BLaER1 (cell line): Measurements from ENCODE around the gene ICAM3.
A peak's percentile ranks its signal among the peaks of the same experiment; 100 is the strongest.

Experiments
- H3K27ac ChIP-seq: shearing (Covaris generic); formaldehyde crosslinking; 2 replicates; pipeline ENCODE4 v1.8.1; 2022
- H3K27me3 ChIP-seq: shearing (Covaris generic); formaldehyde crosslinking; 2 replicates; pipeline ENCODE4 v1.8.1; 2022
- H3K36me3 ChIP-seq: shearing (Covaris generic); formaldehyde crosslinking; 2 replicates; pipeline ENCODE4 v1.8.1; 2022
- H3K4me1 ChIP-seq: shearing (Covaris generic); formaldehyde crosslinking; 2 replicates; pipeline ENCODE4 v1.8.1; 2022
- H3K4me2 ChIP-seq: shearing (Covaris generic); formaldehyde crosslinking; 2 replicates; pipeline ENCODE4 v1.8.1; 2022
- H3K4me3 ChIP-seq: shearing (Covaris generic); formaldehyde crosslinking; 2 replicates; pipeline ENCODE4 v1.8.1; 2022
- H3K9ac ChIP-seq: shearing (Covaris generic); formaldehyde crosslinking; 2 replicates; pipeline ENCODE4 v1.8.1; 2022
- H3K9me3 ChIP-seq: shearing (Covaris generic); formaldehyde crosslinking; 2 replicates; pipeline ENCODE4 v1.8.1; 2022
- H4K20me1 ChIP-seq: shearing (Covaris generic); formaldehyde crosslinking; 2 replicates; pipeline ENCODE4 v1.8.1; 2022
- Cebpa-rat ChIP-seq: shearing (Covaris generic); IDR thresholded peaks from 2 replicates; pipeline ENCODE4 v1.8.1; 2022

ICAM3 gene

GRCh38 chr19:10309423-10309822 lies 30.0 kb downstream of the ICAM3 start, which contains the start of gene ZGLP1:
Gene ZGLP1, minus strand, starts transcription at chr19:10309815.
- peaks cover 53% of the 10 kb centered on the region for H3K4me1 ChIP-seq
- H3K4me3 ChIP-seq: 0 out of 2 replicates have a peak within 1 kb of the TSS, but pooled peaks have one; percentile 31
- TF ChIP-seq Cebpa-rat: no peak
- peaks cover 13% of the 10 kb centered on the region for H4K20me1 ChIP-seq
- H3K9me3 ChIP-seq: no peaks in the 10 kb centered on the region
- H3K9ac ChIP-seq: peak within 1 kb of the TSS; percentile 38; the same call in 1 of the 2 replicates
- H3K27me3 ChIP-seq: no peaks in the 10 kb centered on the region
- H3K4me2 ChIP-seq: peak within 1 kb of the TSS; percentile 89
- peak within 1 kb of the TSS; percentile 0; the same call in 1 of the 2 replicates for H3K27ac ChIP-seq
- H3K36me3 ChIP-seq: no peaks in the 10 kb centered on the region

- Histone ChIP-seq H3K4me3 (no peak overlapping the region), H3K9ac (no peak overlapping the region), H3K27me3 (no peaks in the 10 kb centered on the region), H4K20me1 (peaks cover 14% of the 10 kb centered on the region), H3K9me3 (no peaks in the 10 kb centered on the region), H3K4me1 (peaks cover 56% of the 10 kb centered on the region), H3K4me2 (peak overlapping the region; percentile 87), H3K27ac (no peak overlapping the region), H3K36me3 (no peaks in the 10 kb centered on the region)
- no peak for TF ChIP-seq Cebpa-rat
These were observed 33.1 kb downstream of the ICAM3 start for GRCh38 chr19:10306327-10306726.

- Histone ChIP-seq H3K9ac (0 out of 2 replicates have a peak overlapping the region, but pooled peaks have one; percentile 15), H4K20me1 (peaks cover 14% of the 10 kb centered on the region), H3K27me3 (no peaks in the 10 kb centered on the region), H3K27ac (peak overlapping the region; percentile 36), H3K4me3 (peak overlapping the region; percentile 56), H3K9me3 (no peaks in the 10 kb centered on the region), H3K36me3 (no peaks in the 10 kb centered on the region), H3K4me1 (peaks cover 57% of the 10 kb centered on the region), H3K4me2 (peak overlapping the region; percentile 87)
- no peak for TF ChIP-seq Cebpa-rat
These were observed 34.2 kb downstream of the ICAM3 start for GRCh38 chr19:10305139-10305806.

- H3K9me3 ChIP-seq: no peaks in the 10 kb centered on the region; the same call in 1 of the 2 replicates
- peaks cover 37% of the 10 kb centered on the region for H3K4me1 ChIP-seq
- peak overlapping the region; percentile 52 for H3K4me2 ChIP-seq
- no peak overlapping the region for H3K27ac ChIP-seq
- peaks cover 17% of the 10 kb centered on the region for H4K20me1 ChIP-seq
- no peak overlapping the region for H3K9ac ChIP-seq
- TF ChIP-seq Cebpa-rat: no peak
- no peak overlapping the region for H3K4me3 ChIP-seq
- H3K27me3 ChIP-seq: peaks cover 47% of the 10 kb centered on the region
- H3K36me3 ChIP-seq: no peaks in the 10 kb centered on the region
These were observed 39.6 kb downstream of the ICAM3 start for GRCh38 chr19:10299545-10300458.

- Histone ChIP-seq H3K4me3 (peak overlapping the region; percentile 56), H3K4me2 (peak overlapping the region; percentile 75), H3K36me3 (no peaks in the 10 kb centered on the region), H3K4me1 (peaks cover 50% of the 10 kb centered on the region), H3K27ac (no peak overlapping the region), H4K20me1 (peaks cover 50% of the 10 kb centered on the region), H3K9ac (no peak overlapping the region), H3K9me3 (peaks cover 13% of the 10 kb centered on the region), H3K27me3 (peaks cover 84% of the 10 kb centered on the region)
- no peak for TF ChIP-seq Cebpa-rat
These were observed 43.4 kb downstream of the ICAM3 start for GRCh38 chr19:10295847-10296591.

- peaks cover 57% of the 10 kb centered on the region for H4K20me1 ChIP-seq
- peak overlapping the region; percentile 75 for H3K4me2 ChIP-seq
- peaks cover 13% of the 10 kb centered on the region for H3K9me3 ChIP-seq
- H3K27me3 ChIP-seq: peaks cover 91% of the 10 kb centered on the region
- H3K36me3 ChIP-seq: no peaks in the 10 kb centered on the region
- no peak overlapping the region for H3K27ac ChIP-seq
- H3K9ac ChIP-seq: no peak overlapping the region
- peaks cover 55% of the 10 kb centered on the region for H3K4me1 ChIP-seq
- no peak for TF ChIP-seq Cebpa-rat
- peak overlapping the region; percentile 56 for H3K4me3 ChIP-seq
These were observed 44.0 kb downstream of the ICAM3 start for GRCh38 chr19:10295305-10295846.

- Histone ChIP-seq H3K27ac (no peak overlapping the region), H3K4me3 (no peak overlapping the region), H3K4me1 (peaks cover 55% of the 10 kb centered on the region), H4K20me1 (peaks cover 63% of the 10 kb centered on the region), H3K9ac (no peak overlapping the region), H3K9me3 (peaks cover 13% of the 10 kb centered on the region), H3K4me2 (no peak overlapping the region), H3K27me3 (peaks cover 93% of the 10 kb centered on the region), H3K36me3 (no peaks in the 10 kb centered on the region)
- TF ChIP-seq Cebpa-rat: no peak
These were observed 45.1 kb downstream of the ICAM3 start for GRCh38 chr19:10294368-10294697.

GRCh38 chr19:10293637-10294367 lies 45.6 kb downstream of the ICAM3 start:
- Histone ChIP-seq H3K36me3 (no peaks in the 10 kb centered on the region), H3K9ac (no peak overlapping the region)

More at GRCh38 chr19:10293637-10294367, 45.6 kb downstream of the ICAM3 start:
- H4K20me1 ChIP-seq: peaks cover 63% of the 10 kb centered on the region
- H3K27ac ChIP-seq: no peak overlapping the region
- peaks cover 13% of the 10 kb centered on the region for H3K9me3 ChIP-seq
- no peak overlapping the region for H3K4me2 ChIP-seq
- peaks cover 95% of the 10 kb centered on the region for H3K27me3 ChIP-seq
- peaks cover 60% of the 10 kb centered on the region for H3K4me1 ChIP-seq
- no peak for TF ChIP-seq Cebpa-rat
- H3K4me3 ChIP-seq: no peak overlapping the region
